Stimulated activated CD8-positive, alpha-beta memory T cell treated with anti-CD3 and anti-CD28 coated beads, Interleukin-15, amount 100 ng/mL, for 1 hour (primary cell): Measurements from ENCODE around the gene LILRB5.
"Not testable (repeated sequence)": the region's sequence is repeated elsewhere in the genome, so short reads cannot be mapped to it uniquely, and the experiment has no call there.

Source experiments
- DNase-seq: peaks from one replicate; pipeline ENCODE4 v3.0.0-alpha.2; 2020; ENCODE audit warnings: low read depth

LILRB5 gene

DNA sequence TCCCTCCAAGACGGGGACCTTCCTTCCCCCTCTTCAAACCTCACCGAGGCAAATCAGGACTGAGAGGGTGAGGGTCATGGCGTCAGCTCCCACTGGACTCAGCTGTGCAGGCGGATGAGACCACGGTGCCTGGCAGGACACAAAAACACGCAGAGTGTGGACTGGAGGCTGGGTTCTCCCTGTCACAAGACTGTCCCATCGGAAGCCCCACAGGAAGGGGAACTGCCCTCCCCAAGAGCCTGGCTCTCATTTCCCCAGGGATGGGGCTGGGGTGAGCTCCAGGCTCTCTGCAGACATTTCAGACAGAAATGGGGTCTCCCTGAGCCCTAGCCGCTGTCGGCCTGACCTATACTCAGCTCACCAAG is at the start of gene LILRB5:
LILRB5 (minus strand) TSS at position 158 of the 365 bp plus-strand sequence; CDS start at position 78, 80 bp downstream.
- DNase-seq, result no peak

DNA sequence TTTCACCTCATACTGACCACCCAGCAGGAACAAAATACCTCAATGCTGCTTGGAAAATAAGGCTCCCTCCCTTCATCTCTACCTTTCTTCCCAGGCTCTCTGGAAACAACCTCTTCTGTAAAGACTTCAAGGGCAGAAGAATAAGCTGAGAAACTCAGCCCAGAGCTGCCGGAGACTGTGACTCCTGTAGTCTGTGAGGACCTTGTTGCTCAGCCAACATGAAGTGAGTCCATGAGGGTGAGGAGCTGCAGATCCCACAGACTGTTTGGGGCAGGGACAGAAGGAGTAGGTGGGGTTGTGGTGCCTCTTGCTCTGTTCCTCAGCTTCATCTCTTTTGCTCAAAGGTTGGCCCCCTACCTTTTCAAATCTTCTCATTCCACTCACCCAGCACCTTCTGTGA is 48.1 kb upstream of the LILRB5 start:
- no peak for DNase-seq

DNA sequence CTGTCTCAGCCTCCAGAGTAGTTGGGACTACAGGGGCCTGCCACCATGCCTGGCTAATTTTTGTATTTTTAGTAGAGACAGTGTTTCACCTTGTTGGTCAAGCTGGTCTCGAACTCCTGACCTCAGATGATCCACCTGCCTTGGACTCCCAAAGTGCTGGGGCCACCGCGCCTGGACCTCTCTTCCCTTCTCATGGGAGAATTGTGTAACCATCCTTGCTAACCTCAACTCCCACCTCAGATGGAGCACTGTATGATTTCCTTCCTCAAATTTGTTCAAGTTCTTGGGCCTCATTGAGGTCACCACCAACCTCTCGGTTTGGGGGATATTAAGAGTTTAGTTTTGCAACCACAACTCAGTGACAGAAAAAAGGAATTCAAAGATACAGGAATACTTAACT is 45.2 kb upstream of the LILRB5 start:
- DNase-seq, result no peak

DNA sequence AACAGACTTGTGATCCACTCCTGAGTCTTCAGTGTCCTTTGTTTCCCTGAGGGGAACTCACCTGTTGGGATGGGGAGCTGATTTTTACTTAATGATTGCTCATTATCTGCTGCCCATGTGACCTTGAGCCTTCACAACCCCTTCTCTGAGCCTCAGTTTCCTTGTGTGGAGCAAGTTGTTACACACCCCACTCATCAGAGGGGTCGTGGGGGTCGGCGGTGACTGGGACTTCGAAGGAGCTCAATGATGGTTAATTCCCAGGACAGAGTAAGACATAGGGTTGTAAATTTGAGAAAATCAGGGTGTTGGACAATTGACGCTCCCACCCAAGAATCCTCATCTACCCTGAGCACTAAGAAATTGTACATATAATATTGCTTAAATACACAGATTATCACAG is 42.4 kb upstream of the LILRB5 start:
- DNase-seq, result no peak

DNA sequence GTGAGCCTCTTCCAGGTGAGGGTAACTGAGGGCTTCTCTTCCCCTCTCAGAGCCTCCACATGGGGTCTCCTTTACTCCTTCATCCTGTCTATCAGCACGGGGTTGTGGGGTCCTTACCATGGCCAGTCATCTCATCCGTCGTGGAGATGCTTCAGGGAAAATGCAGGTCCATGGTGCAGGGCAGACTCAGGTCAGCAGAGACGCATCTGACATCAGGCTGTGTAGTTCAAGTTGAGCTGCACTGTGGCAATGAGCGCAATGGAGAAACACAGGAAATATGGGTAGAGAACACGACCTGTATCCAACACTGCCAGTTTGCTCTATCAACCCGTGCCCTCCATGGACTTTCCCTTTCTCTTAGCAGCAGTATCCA is 42.0 kb upstream of the LILRB5 start:
- DNase-seq, result no peak

DNA sequence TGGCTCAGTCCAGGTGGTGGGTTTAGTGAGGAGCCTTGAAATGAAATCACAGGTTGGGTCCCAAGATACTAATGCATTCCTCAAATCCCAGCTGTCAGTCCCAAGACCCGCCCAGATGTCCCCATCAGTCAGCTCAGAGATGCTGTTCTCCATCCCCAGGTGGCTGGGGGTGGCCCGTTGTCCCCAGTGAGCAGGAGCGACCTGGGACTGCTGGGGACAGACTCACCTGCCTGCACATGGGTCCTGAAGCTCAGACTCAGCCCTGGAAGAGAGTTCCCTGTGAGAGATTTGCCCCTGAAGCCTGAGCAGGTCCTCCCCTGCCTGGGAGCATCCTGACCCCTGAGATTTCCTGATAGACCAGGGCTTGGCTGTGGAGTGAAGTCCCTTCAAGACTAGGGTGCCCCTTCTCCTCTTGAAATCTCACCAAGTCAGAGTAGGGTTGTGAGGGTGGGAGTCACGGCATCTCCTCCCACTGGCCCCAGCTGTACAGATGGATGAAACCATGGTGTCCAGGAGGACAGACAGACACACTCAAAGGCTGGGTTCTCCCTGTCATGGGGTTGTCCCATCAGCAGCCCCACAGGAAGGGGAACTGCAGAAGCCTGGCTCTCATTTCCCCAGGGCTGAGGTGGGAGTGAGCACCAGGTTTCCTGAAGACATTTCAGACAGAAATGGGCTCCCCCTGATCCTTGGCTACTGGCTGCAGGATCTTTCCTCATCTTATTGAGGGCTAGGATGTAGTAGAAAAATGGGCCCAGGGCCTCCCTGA is 41.5 kb upstream of the LILRB5 start:
- DNase-seq, result no peak

DNA sequence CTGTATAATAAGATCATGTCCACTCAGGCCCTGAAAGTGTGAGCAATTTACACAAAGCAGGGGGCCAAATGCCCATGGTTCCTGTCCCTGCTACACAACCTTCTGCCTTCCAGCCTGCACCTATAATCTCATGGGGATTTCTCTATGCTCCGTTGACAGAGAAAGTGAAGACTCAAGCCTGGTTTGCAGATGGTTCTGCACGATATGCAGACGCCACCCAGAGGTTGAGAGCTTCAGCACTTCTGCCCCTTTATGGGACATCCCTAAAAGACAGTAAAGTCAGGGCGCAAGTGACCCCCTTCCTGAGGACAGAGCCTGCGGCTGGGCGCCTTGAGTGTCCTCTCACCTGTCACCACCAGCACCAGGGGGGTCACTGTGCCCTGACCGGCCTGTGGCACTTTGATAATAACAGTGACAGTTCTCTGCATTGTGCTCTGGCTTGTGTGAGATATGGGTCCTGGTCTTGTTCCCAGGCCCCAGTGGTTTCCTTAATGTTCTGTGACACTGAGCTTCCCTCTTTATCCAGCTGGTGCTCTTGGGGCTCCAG is 40.8 kb upstream of the LILRB5 start:
- no peak for DNase-seq

DNA sequence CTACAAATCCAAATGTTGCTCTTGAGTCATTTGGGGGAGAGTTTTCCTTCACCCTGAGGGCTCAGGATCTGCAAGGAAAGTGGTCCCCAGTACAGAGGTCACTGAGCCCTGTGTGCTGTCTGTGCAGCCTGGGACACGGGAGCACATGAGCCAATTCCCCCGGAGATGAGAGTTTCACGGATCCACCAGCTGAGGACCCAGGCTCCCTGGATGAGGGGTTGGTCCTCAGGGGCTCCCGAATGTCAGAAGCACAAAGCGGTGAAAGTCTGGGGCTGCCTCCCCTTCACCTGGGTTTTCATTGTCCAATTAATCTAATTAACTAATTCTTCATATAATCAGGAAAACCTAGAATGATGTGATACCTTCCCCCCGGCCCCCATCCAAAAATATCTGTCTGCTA is 37.5 kb upstream of the LILRB5 start:
- no peak for DNase-seq

DNA sequence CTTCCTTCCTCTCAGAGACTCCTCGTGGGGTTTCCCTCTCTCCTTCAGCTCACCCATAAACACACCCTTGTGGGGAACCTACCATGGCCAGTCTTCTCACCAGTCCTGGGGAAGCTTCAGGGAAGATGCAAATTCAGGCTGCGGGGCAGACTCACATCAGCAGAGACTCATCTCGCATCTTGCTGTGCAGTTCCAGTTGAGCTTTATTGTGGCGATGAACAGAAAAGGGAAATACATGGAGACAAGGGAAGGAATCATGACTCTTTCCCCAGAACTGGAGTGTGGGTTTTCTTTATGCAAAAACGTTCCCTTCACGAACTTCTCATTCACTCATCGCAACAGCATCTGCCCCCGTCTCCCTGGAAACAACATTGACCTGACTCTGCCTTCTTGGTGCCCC is 32.1 kb upstream of the LILRB5 start:
- not testable (repeated sequence) for DNase-seq

DNA sequence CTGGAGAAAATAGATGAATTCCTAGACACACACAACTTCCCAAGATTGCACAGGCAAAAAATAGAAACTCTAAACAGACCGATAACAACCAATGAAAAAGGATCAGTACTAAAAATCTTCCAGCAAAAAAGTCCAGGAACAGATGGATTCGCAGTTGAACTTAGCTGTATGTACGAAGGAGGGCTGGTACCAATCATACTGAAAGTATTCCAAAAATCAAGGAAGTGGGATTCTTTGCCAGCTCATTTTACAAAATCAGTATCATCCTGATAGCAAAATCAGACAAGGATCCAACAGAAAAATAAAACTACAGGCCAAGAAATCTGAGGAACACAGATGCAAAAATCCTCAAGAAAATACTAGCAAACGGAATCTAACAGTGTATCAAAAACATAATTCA is 30.4 kb upstream of the LILRB5 start:
- no peak for DNase-seq

DNA sequence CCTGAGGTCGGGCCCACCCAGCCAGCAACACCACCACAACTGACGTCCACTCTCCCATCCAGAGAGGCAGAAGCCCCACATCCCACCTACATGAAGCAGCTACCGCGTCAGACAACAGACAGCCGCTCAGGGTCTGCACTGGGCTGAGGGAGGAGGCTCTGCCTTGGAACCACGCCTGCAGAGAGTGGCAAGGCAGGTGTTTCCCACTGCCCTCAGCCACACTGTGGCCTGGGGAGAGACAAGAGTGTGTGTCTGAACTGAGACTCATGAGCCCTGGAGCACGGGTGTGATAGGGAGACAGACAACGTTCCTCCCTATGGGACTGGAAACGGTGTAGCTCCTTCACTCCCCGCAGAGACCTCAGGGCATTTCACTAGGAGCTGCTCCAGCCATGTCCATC is 29.2 kb upstream of the LILRB5 start:
- DNase-seq, result not testable (repeated sequence)

DNA sequence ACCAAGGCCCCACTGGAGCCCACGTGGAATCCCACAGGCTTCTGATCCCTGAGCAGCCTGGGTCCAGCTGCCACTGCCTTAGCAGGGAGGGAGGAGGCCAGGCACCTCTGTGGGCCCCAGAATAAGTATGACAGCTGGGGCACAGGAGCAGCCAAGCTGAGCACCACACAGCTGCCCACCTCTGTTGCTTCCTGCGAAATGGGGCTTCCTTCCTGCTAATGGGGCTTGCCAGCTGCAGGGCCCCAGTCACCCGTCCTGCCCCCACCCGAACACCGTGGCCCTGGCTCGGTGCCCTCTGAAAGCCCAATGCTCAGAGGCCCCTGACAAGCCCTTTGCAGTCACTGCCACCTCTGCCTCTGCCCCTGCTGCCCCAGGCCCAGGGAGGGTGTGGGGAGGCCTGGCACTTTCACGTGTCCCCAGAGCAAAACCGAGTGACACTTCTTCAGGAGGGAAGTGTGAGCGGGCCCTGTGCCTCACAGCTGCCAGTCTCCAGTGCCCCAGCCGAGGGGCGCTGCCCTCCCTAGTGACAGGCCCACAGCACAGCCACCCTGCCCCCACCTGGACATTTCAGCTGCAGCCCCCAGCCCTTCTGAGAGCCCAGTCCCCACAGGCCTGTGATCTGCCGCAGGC is 28.5 kb upstream of the LILRB5 start:
- DNase-seq, result not testable (repeated sequence)

DNA sequence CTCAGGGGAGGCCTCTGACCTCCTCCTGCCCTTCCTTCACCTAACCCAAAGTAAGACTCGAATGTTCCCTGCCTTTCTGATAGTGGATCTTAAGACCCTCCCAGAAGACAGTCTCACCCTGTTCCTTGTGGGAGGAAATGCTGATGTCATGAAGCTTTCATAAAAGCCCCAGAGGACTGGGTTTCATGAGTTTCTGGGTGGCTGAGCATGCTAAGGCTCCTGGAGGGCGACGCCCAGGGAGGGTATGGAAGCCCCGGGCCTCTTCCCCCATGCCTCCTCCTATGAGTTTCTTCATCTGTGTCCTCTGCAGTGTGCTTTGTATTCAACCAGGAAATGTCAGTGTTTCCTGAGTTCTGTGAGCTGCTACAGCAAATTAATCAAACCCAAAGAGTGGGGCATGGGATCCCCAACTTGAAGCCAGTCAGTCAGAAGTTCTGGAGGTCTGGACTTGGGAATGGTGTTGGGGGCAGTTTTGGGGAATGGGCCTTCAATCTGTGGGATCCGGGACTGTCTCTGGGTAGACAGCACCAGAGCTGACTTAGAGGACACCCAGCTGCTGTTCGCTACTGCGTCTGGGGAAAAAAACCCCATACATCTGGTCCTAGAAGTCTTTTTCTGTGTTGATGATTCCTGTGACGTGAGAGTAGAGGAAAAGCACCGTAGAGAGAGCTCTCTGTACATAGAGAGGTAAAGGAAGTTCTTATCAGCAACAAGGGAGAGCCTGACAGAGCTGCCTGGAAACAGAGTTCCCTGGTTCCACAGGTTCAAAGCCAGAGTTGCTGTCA is 25.8 kb upstream of the LILRB5 start:
- DNase-seq, result no peak

DNA sequence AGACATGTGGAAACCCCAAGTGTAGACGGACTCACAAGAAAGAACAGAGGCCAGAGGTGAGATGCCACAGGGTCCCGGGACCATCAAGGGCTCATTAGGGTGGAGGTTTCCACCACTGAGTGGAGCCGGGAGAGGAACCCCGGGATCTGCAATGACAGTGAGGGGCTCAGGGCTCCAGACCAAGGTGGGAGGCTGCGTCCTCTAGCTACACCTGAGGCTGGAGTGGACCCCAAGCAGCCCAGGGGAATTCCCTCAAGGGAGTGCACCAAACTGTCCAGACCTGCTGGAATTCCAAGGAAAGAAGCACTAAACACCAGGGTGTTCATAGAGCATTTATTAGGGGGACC is 24.6 kb upstream of the LILRB5 start:
- DNase-seq, result not testable (repeated sequence)

DNA sequence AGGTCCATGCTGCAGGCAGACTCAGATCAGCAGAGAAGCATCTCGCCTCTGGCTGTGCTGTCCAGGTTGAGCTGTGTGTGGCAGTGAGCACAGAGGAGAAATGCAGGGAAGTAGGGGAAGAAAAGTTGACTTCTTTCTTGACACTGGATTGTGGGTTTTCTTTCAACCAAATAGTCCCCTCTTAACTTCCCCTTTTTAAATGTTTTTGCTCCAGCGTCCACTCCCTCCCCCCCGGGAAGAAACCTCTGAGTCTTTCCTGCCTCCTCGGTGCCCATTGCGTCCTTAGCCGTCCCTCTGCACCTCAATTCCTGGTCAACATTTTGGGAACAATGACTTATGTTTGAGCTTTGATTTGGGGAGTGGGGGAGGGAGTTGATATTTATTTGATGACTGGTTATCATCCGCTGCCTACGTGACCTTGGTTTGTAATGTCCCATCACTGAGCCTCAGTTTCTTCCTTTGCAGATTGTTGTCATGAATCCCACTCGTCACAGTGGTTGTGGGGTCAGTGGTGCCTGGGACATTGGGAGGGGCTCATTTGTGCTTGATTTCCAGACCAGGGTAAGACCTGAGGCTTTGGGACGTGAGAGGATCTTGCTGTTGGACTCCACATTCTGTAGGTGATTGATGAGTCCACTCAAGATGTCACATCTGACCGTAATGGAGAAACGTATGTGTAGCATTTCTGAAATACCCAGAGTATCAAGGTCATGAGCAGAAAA is 24.1 kb upstream of the LILRB5 start, which contains the start of gene LILRB2:
LILRB2 (minus strand) TSS at position 104 of the 722 bp plus-strand sequence. CDS start 614 bp downstream, outside the sequence.
- DNase-seq, result no peak

DNA sequence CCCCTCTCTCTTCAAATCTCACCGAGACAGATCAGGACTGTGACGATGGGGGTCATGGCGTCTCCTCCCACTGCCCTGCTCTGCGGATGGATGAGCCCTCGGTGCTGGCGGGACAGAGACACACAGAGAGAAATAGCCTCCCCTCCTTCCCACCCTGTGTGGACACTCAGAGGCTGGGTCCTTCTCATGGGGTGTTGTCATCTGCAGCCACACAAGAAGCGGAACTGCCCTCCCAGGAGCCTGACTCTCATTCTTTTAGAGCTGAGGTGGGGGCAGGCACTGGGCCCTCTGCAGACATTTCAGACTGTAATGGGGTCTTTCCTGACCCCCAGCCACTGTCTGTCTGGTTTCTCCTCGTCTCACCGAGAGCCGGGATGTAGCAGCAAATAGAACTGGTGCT is 23.4 kb upstream of the LILRB5 start:
- not testable (repeated sequence) for DNase-seq

DNA sequence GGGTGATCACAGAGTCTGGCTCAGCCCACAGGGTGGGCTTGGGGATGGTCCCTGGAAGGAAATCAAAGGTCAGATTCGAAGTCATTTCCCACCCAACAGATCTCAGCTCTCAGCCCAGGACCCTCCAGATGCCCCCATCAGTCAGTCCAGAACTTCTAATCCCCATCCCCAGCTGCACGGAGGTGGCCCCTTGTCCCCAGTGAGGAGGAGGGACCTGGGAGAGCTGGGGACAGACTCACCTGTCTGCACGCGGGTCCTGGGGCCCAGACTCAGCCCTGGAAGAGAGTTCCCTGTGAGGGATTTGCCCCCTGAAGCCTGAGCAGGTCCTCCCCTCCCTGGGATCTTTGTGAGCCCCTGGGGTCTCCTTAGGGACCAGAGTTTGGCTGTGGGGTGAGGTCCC is 23.0 kb upstream of the LILRB5 start:
- not testable (repeated sequence) for DNase-seq

DNA sequence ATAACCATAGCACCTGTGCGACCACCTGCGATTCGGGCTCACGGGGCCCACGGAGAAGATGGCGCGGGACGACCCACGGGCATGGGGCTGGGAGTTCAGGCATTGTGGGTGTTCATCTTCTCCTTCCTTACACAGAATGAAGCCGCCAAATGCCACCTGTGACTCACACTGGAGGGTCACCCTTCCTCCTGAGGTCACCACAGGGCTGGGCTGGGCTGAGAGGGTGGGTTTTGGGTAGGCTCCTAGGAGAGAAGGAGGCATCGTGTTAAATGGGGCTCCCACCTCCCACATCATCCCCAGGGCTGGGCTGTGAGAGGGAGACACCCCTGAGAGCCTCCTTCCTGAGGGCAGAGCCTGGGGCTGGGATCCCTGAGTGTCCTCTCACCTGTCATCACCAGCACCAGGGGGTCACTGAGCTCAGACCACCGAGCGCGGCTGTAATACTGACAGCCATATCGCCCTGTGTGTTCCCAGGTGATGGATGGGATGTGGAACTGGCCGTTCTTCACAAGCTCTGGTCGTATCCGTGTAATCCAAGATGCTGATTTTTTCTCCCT is 22.4 kb upstream of the LILRB5 start:
- DNase-seq, result no peak

DNA sequence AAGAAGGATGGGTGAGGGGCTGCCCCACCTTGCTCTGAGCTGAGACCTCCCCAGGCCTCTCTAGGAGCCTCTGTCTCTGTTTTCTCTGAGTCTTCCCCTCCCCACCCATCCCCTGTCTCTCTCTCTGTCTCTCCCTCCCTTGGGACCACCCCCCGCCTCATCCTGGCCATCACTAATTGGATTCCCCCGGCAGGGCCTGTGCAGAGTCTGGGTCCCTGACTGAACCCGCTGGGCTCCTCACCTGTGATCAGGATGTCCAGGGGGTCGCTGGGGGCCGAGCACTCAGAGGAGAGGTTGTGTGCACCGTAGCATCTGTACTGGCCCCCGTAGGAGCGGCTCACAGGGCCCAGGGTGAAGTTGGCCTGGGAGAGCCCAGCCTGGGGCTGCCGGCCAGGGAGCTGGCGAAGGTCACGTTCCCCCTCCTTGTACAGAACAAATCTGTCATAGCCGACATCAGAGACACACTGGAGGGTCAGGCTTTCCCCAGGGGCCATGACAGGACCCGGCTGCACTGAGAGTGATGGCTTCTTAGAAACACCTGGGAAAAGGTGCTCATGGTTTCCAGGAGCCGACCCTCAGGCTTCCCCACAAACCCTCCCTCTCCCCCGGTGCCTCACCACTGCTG is 21.6 kb upstream of the LILRB5 start:
- not testable (repeated sequence) for DNase-seq

DNA sequence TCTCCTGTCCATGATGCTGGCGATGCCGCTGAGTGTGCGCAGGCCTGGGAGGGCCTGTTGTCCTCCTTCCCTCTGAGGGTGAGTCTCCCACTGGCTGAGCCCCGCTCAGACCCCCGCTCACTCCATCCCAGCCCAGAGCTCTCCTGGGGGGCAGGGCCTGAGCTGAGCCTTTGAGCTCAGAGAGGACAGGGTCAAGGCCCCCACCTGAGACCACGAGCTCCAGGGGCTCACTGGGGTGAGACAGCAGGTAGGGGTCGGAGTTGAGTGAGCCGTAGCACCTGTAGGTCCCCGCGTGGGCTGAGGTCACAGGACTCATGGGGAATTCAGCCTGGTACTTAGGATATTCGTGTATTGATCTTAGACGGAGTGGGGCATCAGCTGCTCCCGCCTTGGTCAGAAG is 21.0 kb upstream of the LILRB5 start:
- DNase-seq, result not testable (repeated sequence)

DNA sequence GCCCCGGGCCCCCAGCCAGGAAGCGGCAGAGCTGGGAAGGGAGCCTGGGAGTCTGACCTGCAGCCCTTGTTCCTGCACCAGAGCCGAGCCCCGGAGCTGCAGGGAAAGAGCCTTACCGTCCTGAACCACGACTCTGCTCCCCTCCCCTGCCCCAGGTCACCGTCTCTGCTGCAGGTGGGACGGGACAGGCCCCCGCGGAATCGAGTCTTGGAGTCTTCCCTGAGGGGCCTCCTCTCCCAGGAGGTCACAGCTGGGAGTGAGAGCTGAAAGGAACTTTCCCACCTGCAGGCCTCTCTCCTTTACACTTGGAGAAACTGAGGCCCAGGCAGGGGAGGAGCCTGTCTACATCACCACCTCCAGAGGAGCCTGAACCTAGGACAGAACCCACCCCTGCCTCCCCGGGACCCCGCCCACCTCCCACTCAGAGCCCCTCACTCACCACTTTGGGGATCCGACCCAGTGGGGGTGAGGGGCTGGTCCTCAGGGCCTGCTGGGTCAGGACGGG is 20.1 kb upstream of the LILRB5 start:
- DNase-seq, result not testable (repeated sequence)
